SK-MEL-5 (cell line): ENCODE measurements around the gene SYTL3. TPM values are rescaled to one million over a fixed set of nuclear protein-coding genes. Genes with fewer than 3 reads are reported as not detected.

Experiments used
- DNase-seq: peaks from one replicate; pipeline ENCODE4 v3.0.0-alpha.2; 2016; ENCODE audit warnings: low read depth, low spot score
- in situ Hi-C: cut with HindIII; loops from 2 replicates; pipeline ENCODE4 v1.10.0; 2016; ENCODE audit warnings: low sequenced_read_pairs, high pct_unique_total_duplicates, low pct_unique_long_range_greater_than_20kb
- total RNA-seq: library from RNA; depleted of rRNA; stranded (reverse); fragments of >200 nt; shearing (Covaris generic); gene quantifications from 2 replicates; pipeline ENCODE4 v1.2.3, GENCODE V29; 2014

The SYTL3 gene
- total RNA-seq, 1 experiment from 2014 or later, result 0.92 TPM

GRCh38 chr6:158722176-158722729 is 72.4 kb downstream of the SYTL3 start:
- DNase-seq, result no peak
- in situ Hi-C loops, result no loop called here

GRCh38 chr6:158725704-158726103 is 75.8 kb downstream of the SYTL3 start:
- DNase-seq, result no peak
- in situ Hi-C loops, result no loop called here

GRCh38 chr6:158729906-158730540 is 80.2 kb downstream of the SYTL3 start:
- DNase-seq, result no peak
- in situ Hi-C loops, result no loop called here

- DNase-seq, result no peak
- in situ Hi-C loops, result no loop called here
These were observed 80.7 kb downstream of the SYTL3 start for GRCh38 chr6:158730541-158730907.

GRCh38 chr6:158735009-158735408 is 85.2 kb downstream of the SYTL3 start:
- DNase-seq, result no peak
- in situ Hi-C loops, result no loop called here

- DNase-seq, result no peak
- in situ Hi-C loops, result no loop called here
These were observed 87.3 kb downstream of the SYTL3 start for GRCh38 chr6:158737082-158737709.

GRCh38 chr6:158737710-158738615 is 88.1 kb downstream of the SYTL3 start:
- no peak for DNase-seq
- in situ Hi-C loops, result no loop called here

GRCh38 chr6:158739673-158740072 is 89.8 kb downstream of the SYTL3 start:
- in situ Hi-C loops, result no loop called here

GRCh38 chr6:158743033-158743651 is 93.3 kb downstream of the SYTL3 start:
- DNase-seq, result no peak
- in situ Hi-C loops, result no loop called here

More at GRCh38 chr6:158739673-158740072, 89.8 kb downstream of the SYTL3 start:
- DNase-seq, result no peak

GRCh38 chr6:158744986-158745430 is 95.2 kb downstream of the SYTL3 start:
- in situ Hi-C loops, result no loop called here
- peak; percentile 78 for DNase-seq

GRCh38 chr6:158751224-158751623 is 101.4 kb downstream of the SYTL3 start:
- in situ Hi-C loops, result no loop called here
- no peak for DNase-seq

- DNase-seq, result no peak
- in situ Hi-C loops, result no loop called here
These were observed 102.1 kb downstream of the SYTL3 start for GRCh38 chr6:158751921-158752320.

- peak; percentile 63 for DNase-seq
These were observed 102.8 kb downstream of the SYTL3 start for GRCh38 chr6:158752613-158753012.

GRCh38 chr6:158753811-158754210 is 104.0 kb downstream of the SYTL3 start:
- no peak for DNase-seq
- in situ Hi-C loops, result no loop called here

More at GRCh38 chr6:158752613-158753012, 102.8 kb downstream of the SYTL3 start:
- in situ Hi-C loops, result no loop called here

- DNase-seq, result no peak
- in situ Hi-C loops, result no loop called here
These were observed 104.9 kb downstream of the SYTL3 start for GRCh38 chr6:158754738-158755137.

- DNase-seq, result no peak
- in situ Hi-C loops, result no loop called here
These were observed 105.8 kb downstream of the SYTL3 start for GRCh38 chr6:158755636-158756035.

- no peak for DNase-seq
- in situ Hi-C loops, result no loop called here
These were observed 106.3 kb downstream of the SYTL3 start for GRCh38 chr6:158756126-158756525.
